Glomerular endothelial cell (primary cell): ENCODE results near the gene SCARB2. TPM values are rescaled to one million over a fixed set of nuclear protein-coding genes. Genes with fewer than 3 reads are reported as not detected.

Experiments
- DNase-seq: peaks from one replicate; pipeline ENCODE4 v3.0.0-alpha.2; 2011; ENCODE audit warnings: low read depth, low spot score; ENCODE audit errors: extremely low read depth
- total RNA-seq: library from RNA; depleted of rRNA; stranded (reverse); fragments of >200 nt; gene quantifications from 2 replicates; pipeline ENCODE4 v1.2.3, GENCODE V29; 2015

The SCARB2 gene
- total RNA-seq, 1 donor from 2014 or later, result 216 TPM

- DNase-seq, result peak; percentile 58
Observed at GRCh38 chr4:76156635-76157034, 57.0 kb downstream of the SCARB2 start.

- no peak for DNase-seq
Observed at GRCh38 chr4:76155979-76156378, 57.6 kb downstream of the SCARB2 start.

- no peak for DNase-seq
Observed at GRCh38 chr4:76153356-76153755, 60.3 kb downstream of the SCARB2 start.

GRCh38 chr4:76148142-76148865, 65.3 kb downstream of the SCARB2 start, which contains the start of gene NUP54:
TSS of gene NUP54 (minus strand) at chr4:76148397. CDS start at chr4:76148374, 23 bp downstream.
- peak; percentile 76 for DNase-seq

- DNase-seq, result no peak
Observed at GRCh38 chr4:76147454-76148141, 66.0 kb downstream of the SCARB2 start.

- no peak for DNase-seq
Observed at GRCh38 chr4:76144546-76144945, 69.1 kb downstream of the SCARB2 start.

- no peak for DNase-seq
Observed at GRCh38 chr4:76141241-76141640, 72.4 kb downstream of the SCARB2 start.

- DNase-seq, result no peak
Observed at GRCh38 chr4:76127754-76128153, 85.9 kb downstream of the SCARB2 start.

- DNase-seq, result no peak
Observed at GRCh38 chr4:76125816-76126215, 87.8 kb downstream of the SCARB2 start.

GRCh38 chr4:76120199-76120598, 93.4 kb downstream of the SCARB2 start:
- DNase-seq, result no peak

GRCh38 chr4:76117536-76117935, 96.1 kb downstream of the SCARB2 start:
- DNase-seq, result no peak

GRCh38 chr4:76116821-76117220, 96.8 kb downstream of the SCARB2 start:
- no peak for DNase-seq

Other genes with a start within 250 kb of the SCARB2 start
- 36.9 and 43.7 TPM in 2 replicates for gene SDAD1, start 222.9 kb downstream of the SCARB2 start, total RNA-seq
- gene CXCL9, start 206.3 kb downstream of the SCARB2 start, total RNA-seq, result not detected in 2 replicates
- gene CXCL10, start 190.3 kb downstream of the SCARB2 start, total RNA-seq, result 2.7 and 12.7 TPM in 2 replicates
- 1.0 and 6.4 TPM in 2 replicates for gene CXCL11, start 177.8 kb downstream of the SCARB2 start, total RNA-seq
- gene ART3, start 139.1 kb downstream of the SCARB2 start, total RNA-seq, result 1.2 and 1.4 TPM in 2 replicates
- gene NUP54, start 65.4 kb downstream of the SCARB2 start, total RNA-seq, result 24.8 and 28.5 TPM in 2 replicates
- gene FAM47E, start 37.9 kb upstream of the SCARB2 start, total RNA-seq, result 0.44 TPM in 1 of 2 replicates, not detected in the other
- 3.5 and 4.3 TPM in 2 replicates for gene STBD1, start 92.9 kb upstream of the SCARB2 start, total RNA-seq
- gene CCDC158, start 207.3 kb upstream of the SCARB2 start, total RNA-seq, result not detected in 2 replicates
- gene SHROOM3, start 221.4 kb upstream of the SCARB2 start, total RNA-seq, result 3.8 and 9.5 TPM in 2 replicates